Activated T-cell treated with anti-CD3 and anti-CD28 coated beads for 48 hours (primary cell): ENCODE results near the gene ALX4.

Source experiments
- DNase-seq: peaks from one replicate; pipeline ENCODE4 v3.0.0-alpha.2; 2020; ENCODE audit warnings: low read depth

ALX4 gene

DNA sequence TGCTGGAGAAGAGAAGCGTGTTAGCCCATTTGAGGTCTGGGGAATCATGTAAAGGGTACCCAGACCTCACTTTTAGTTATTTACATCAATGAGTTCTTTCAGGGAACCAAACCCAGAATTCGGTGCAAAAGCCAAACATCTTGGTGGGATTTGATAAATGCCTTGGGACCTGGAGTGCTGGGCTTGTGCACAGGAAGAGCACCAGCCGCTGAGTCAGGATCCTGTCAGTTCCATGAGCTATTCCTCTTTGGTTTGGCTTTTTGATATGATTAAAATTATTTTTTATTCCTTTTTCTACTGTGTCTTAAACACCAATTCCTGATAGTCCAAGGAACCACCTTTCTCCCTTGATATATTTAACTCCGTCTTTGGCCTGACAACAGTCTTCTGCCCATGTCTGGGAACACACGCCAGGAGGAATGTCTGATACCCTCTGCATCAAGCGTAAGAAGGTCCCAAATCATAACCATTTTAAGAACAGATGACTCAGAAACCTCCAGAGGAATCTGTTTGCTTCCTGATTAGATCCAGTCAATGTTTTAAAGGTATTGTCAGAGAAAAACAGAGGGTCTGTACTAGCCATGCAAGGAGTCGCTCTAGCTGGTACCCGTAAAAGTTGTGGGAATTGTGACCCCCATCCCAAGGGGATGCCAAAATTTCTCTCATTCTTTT, 65.2 kb downstream of the ALX4 start:
- no peak for DNase-seq

DNA sequence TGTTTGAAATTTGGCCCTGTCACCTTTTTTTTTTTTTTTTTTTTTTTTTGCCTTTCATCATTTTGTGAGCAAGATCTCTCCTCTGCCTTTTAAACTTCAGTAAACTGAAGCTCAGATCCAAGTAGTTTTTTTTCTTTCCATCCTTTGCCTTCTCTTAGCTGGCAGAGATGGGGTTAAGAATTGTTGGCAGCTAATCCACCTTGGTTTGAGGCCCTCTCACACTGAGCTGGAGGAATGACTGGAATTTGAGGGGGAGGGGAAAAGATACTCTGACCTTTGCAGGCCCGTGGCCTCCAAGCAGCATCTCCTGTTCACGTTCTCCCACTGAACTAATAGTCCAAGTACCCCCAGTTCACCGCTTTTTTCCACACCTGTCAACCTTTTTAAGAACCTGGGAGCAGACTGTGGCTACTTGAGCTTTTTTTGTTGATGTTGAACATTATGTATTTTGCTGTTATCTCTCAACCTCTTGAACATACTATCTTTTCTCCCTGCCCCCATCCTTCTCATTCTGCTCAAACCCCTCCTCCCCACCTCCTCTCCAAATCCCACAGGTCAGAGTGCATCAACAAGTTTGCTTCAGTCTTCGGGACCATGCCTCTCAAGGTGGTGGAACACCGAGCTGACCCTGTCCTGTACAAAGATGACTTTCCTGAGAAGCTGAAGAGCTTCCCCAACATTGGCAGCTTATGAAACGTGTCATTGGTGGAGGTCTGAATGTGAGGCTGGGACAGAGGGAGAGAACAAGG, 66.2 kb downstream of the ALX4 start:
- DNase-seq = no peak

DNA sequence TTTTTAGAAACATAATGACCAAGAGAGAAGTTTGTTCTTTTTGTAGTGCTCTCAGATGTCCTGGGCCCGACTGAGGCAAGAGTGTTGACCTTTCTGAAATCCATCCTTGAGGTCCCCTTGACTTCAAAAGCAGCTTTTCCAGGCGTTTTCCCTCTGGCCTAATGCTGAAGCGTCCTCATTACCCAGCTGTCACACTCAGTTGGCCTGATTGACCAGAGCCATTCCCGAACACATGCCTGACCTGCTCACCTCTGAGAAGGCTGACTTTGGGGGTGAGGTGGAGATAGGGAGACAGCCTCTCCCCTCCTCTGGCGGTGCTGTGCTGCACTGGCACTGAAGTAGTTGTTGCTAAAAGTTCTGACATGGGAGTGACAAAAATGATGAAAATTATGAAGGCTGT, 66.9 kb downstream of the ALX4 start:
- DNase-seq = no peak

DNA sequence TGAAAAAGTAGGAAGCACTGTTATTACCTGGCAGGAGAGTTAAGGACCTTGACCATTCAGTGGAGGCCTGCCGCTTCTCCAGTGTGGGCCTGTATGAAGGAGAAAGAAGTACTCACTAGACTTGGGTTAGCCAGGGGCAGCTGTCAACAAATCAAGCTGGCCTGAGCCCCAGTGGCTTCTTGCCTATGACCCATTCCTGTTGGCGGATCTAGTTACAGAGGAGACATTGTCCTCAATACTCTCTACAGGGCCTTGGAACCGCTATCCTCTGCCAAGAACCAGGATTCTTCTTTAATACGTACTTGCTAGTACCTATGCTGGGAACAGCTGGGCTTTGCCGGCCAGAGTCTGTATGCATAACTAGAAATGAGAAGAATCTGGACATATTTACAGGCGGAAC, 68.1 kb downstream of the ALX4 start:
- no peak for DNase-seq

DNA sequence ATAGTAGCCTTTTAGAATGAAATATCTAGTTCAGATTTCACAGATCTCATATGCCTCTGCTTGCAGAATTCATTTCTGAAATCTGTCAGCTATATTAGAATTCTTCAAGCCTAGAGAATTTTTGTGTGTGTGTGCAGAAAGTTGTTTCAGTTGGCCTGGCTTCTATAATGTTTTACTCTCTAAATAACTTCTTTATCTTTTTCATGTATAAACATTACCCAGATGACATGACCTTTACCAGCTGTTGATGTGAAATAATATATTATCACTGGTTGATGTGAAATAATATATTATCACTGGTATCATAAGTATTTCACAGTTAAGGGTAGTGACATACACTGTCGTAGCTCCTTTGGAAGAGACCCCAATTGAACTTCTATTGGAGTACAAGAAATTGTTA, 72.8 kb downstream of the ALX4 start:
- no peak for DNase-seq

DNA sequence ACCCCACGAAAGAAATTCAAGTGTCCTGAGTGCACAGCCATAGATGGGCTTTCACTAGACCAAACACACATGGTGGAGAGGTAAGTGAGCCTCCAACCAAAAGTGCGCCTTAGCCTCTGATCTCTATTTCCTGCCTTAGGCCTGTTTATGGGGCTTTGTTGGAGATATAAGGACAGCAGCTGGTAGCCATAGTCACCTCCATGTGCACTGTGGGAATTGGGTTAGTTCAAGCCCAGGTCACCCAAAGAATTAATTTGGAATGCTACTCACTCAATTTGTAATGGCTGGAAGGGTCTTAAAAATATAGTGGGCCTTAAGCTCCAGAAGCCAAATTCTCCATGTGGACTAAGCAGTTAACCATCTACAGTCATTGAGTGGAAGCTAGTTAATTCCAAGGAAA, 73.6 kb downstream of the ALX4 start:
- no peak for DNase-seq

DNA sequence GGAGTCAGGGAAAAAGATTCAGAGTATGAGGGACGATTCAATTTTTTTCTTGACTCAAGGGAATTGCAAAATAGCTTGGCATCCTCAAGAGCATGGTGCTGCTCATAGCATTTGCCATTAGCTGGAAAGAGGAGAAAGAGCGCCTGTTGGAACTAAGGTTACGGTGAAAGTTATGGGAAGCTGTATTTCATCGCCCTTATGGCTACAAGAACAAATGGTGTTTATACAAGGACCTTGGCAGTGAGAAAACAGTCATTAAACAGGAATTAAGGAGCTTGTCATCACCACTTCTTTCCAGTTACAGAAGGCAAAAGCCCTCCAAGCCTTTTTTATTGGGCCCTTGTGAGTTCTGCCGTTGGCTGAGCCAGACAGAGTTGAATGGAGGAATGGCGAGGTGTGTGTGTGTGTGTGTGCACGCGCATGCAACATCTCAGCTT, 74.2 kb downstream of the ALX4 start:
- no peak for DNase-seq

DNA sequence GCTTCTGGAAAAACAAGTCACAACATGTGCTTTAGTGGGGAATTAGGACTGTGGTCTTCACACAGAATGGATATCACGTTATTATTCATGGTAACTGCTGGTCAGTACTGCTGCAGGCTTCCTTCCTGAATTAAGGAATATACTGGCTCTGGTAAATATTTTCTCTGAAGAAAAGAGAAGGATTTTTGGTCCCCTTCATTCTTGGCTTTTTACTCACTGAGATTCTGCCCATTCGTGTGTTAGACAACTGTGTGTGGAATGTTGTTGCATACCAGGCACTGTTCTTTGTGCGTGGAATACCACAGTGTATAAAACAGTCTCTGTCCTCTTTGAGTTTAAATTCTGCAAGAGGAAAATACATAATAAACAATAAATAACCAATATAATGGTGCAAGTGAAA, 80.3 kb downstream of the ALX4 start:
- no peak for DNase-seq

DNA sequence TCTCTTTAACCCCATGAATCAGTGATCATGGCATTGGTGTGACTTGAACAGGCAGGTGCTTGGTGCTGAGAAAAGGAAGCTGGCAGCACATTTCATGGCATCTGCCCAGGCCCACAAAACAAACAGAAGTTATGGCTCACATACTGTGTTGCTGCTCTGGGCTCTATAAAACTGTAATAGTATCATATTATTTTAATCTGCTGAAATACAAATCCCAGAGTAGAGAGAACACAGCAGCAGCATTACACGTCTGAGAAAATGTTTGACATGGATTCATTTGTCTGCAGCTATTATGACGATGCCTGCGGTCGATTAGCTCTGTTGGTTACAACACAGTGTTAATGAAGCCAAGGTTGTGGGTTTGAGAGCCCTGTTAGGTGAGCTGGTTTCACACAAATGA, 80.8 kb downstream of the ALX4 start:
- DNase-seq = no peak

DNA sequence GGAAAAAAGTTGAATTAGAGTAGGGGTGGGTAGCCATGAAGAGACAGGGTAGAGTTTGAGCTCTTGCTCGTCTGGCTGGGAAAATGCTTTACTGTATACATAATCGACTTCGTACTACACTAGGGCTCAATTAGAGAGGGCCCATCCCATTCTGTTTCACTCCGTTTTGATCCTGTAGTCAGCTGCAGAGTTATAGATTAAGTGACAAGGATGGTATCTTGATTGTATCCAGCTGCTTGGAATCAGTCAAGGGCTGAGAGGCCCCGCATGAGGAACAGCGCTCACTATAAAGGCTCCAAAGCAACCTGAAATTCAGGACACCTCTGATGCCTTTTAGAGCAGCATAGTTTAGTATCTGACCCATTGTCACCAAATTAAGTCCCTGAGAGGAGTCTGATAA, 81.6 kb downstream of the ALX4 start:
- DNase-seq = no peak

DNA sequence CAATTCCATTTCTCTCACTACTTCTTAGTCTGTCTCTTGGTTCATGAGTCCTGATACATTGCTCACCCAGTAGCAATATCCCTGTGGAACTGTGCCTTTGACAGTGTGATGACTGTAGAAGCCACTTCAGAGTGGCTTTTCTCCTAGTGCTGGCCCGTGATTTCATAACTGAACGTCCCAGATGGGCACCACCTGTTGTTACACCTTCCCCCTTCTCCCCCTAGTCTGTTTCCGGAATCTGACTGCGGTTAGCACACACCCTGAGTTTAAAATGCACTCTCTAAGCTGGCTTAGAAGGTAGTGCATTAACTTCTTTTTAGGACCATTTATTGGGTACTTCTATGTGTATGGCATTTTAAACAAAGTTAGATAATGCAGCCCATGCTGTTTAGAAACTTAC, 83.0 kb downstream of the ALX4 start:
- DNase-seq = no peak

DNA sequence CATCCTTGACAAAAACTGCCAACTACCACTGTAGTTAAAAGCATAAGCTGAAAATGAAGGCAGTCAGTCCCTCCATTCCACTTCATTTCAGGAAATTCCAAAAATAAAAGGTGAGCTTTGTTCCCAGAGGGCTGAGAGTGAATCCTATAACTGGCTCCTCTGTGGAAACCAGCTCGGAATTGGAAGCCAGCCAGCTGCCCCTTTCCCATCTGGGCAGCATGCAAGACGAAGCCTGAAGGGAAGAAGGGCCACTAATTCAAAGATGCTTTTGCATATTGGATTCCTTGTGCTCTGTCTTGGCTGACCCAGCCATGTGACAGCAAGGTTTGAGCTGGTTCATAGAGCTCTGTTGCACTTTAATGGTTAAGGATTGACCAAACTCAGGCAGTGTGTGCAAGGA, 83.4 kb downstream of the ALX4 start:
- no peak for DNase-seq

DNA sequence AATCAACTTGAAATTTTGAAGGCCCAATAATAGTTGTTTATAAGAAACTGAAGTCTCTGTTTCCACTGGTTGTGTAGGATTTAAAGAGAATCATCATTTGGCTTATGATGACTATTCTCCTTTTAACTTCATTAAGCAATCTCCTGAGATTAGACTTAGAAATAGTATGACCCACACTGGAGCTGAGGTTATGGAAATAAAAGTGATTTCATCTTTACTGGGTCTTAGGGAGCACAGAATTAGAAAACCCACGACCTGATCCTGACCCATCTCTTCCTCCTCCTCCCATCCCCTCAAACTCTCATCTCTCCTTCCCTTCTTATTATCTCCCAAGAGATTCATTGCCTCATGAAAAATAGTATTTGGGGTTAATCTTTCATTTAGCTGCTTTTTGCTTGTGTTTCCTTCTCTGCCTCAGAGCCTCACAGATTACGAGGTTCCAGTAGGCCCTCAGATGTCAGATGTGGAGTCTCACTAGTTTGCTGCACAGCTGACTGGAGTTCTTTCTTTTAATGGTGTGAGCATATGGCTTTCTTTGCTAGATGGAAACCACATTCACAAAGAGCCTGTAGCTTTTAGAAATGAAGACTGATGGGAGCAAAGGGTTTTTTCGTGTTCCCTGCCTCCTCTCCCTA, 85.0 kb downstream of the ALX4 start:
- DNase-seq = no peak

DNA sequence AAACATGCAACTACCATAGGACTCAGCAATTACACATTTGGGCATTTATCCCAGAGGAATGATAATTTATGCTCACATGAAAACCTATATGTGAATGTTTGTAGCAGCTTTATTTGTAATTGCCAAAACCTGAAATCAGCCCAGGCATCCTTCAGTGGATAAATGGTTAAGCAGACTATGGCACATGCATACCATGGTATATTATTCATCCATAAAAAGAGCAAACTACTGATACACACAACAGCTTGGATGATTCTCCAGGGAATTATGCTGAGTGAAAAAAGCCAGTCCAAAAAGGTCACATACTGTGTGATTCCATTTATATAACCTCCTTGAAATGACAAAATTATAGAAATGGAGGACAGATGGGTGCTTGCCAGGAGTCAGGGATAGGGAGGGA, 86.7 kb downstream of the ALX4 start:
- no peak for DNase-seq

DNA sequence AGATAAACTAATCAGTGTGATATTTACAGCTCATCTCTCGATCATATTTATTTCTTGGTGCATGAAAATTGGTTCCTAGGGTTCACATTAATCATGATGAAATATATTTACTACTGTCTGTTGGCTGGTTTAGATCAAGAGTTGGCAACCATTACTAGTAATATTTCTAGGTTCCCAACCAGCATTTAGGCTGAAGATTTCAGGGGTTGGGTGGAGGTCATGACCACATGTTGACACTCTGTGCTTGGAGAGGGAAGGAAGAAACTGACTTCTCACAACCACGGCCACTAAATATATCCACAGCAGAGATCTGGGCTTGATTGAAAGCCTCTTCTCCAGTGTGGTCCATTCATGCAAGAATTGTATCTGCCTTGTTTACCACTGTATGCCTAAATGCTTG, 87.9 kb downstream of the ALX4 start:
- no peak for DNase-seq

DNA sequence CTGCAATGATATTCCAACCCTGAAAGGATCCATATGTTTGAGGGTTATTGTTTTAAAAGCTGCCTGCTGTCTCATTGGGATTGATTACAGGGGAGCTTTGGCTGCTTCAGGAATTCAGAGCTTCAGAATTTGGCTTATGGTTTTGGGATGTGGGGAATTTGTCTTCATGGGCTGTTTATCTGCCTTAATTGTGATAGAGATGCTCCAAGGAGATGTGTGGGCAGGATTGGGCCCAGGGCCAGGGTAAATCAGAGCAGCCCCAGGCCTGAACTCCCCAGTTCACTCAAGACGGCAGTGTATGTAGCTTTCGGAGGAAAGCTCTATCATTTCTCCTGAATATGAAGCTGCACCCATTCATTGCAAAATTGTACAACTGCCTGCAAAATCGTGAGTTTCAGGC, 88.5 kb downstream of the ALX4 start:
- no peak for DNase-seq

DNA sequence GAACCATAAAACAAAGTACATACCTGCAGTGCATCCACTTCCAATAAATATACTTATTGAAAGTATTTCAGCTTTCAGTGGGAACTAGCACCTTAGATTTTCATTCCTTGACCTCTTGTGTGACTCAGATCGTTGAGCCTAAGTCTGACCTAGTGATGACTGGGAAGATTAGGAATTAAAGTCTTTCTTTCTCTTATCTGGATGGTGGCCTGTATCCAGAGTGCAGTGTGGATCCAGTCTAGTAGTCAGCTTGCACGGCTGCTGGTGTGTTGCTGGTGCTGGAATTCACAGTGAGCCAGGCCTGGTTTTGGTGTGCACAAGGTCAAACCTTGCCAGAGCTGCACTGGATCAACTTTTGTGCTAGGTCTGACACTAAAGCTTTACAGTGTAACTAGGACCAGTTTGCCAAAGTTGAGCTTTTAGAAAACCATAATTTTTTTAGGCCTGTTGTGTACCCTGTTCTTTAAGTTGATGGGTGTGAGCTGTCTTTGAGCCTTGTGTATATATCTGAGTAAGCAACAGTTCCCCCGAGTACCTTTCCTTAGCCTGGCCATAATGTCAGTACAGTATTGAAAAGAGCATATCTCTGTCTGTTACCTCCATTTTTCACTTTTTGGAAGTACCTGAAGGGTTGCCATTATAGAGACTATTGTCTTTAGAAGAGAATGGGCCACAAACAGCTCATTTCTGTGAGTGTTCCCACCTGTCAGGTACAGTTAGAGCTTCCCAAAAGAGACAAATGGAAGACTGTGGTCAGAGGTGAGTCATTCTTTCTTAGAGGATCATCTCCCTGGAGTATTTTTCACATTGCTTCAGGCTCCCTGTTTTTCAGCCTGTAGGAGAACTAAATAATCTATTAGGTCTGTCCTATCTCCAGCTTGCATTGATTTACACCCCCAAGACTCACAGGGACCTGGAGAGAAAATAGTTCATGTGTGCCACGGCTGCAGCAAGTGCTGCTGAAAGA, 89.8 kb downstream of the ALX4 start:
- no peak for DNase-seq

DNA sequence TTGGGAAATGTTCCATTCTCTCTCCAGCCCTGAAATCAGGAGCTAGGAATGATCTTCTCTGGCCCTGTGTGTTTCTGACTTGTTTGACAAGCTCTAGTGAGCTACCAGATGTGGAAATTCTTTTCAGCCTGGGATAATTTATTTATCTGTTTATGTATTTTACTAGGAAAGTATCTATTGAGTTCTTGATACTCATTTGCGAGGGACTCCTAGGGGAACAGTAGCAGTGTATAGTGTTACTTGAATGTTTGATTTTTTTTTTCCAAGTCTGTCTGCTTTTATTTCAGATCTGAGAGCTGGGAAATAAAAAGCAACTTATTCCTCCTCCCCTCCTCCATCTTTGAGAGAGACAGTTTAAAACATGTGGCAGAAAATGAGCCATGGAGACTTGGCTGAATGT, 92.5 kb downstream of the ALX4 start:
- DNase-seq = no peak

DNA sequence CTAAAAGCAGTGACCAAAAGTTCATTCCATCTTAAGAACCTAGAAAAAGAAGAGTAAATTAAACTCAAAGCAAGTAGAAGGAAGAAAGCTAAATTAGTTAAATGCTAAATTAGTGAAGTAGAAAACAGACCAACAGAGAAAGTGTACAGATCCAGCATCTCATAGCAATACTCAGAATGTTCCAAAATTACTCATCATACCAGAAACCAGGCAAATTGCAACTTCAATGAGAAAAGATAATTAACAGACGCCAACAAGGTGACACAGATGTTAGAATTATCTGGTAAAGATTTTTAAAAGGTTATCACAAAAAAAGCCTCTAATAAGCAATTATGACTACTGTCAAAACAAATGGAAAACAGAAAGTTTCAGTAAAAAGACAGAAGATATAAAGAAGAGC, 96.8 kb downstream of the ALX4 start:
- DNase-seq = no peak

DNA sequence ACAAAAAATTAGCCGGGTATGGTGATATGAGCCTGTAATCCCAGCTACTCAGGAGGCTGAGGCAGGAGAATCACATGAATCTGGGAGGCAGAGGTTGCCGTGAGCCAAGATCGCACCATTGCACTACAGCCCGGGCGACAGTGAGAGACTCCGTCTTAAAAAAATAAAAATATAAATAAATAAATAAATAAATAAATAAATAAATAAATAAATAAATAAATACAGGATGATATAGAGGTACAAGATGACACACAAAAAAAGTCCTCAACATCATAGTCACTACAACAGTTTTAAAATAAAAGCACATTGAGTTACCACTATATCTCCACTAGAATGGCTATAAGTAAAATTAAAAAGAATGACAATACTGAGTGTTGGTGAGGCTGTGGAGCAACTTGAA, 97.8 kb downstream of the ALX4 start:
- no peak for DNase-seq
